OCI-LY3 (cell line): Measurements from ENCODE around the gene COP1.

Experiments used
- EZH2phosphoT487 ChIP-seq: fragments of 200-600 bp; shearing (Covaris generic); IDR thresholded peaks from 2 replicates; pipeline ENCODE4 v1.6.1; 2018; ENCODE audit warnings: antibody characterized with exemption, mixed run types, low read depth
- TF ChIP-seq, protein P1 (sequence below): fragments of 200-600, 300-600 bp; sonication (generic); IDR thresholded peaks from 2 replicates; pipeline ENCODE4 v1.5.1; 2014; ENCODE audit warnings: antibody characterized with exemption, low read length, low read depth

DNA sequence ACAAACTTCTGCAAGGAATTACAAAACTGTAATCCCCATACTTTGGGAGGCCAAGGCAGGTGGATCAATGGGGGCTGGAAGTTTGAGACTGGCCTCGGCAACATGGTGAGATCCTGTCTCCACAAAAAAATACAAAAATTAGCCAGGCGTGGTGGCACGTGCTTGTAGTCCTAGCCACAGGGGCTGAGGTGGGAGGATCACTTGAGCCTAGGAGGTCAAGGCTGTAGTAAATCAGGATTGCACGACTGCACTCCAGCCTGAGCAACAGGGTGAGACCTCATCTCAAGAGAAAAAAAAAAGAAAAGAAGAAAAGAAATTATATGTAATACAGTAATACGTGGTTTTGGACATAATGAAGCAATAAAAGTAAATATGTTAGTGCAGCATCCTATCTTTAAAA lies 138.2 kb downstream of the COP1 start:
- TF ChIP-seq, protein P1, sequence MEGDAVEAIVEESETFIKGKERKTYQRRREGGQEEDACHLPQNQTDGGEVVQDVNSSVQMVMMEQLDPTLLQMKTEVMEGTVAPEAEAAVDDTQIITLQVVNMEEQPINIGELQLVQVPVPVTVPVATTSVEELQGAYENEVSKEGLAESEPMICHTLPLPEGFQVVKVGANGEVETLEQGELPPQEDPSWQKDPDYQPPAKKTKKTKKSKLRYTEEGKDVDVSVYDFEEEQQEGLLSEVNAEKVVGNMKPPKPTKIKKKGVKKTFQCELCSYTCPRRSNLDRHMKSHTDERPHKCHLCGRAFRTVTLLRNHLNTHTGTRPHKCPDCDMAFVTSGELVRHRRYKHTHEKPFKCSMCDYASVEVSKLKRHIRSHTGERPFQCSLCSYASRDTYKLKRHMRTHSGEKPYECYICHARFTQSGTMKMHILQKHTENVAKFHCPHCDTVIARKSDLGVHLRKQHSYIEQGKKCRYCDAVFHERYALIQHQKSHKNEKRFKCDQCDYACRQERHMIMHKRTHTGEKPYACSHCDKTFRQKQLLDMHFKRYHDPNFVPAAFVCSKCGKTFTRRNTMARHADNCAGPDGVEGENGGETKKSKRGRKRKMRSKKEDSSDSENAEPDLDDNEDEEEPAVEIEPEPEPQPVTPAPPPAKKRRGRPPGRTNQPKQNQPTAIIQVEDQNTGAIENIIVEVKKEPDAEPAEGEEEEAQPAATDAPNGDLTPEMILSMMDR, result no peak
- no peak for TF ChIP-seq EZH2phosphoT487
